ENCODE results near the gene CLEC7A. TPM values are rescaled to one million over a fixed set of nuclear protein-coding genes. Genes with fewer than 3 reads are reported as not detected.

Gene CLEC7A
- total RNA-seq, 6 experiments from 2014 or later = not detected

- Mint-ChIP-seq H3K27ac (no peak overlapping the region), H3K4me3 (no peak overlapping the region), H3K27me3 (ENCODE audit: insufficient read depth) (no peaks in the 10 kb centered on the region), H3K9me3 (no peaks in the 10 kb centered on the region), H3K36me3 (ENCODE audit: low read depth) (peaks cover 12% of the 10 kb centered on the region), H3K4me1 (ENCODE audit: low read depth) (peaks cover 51% of the 10 kb centered on the region)
- TF ChIP-seq CTCF (IDR thresholded peaks at IDR 0.05) = no peak
- no peak for DNase-seq
Observed at GRCh38 chr12:10072131-10072530, 57.9 kb downstream of the CLEC7A start.

GRCh38 chr12:10070380-10070779 is 59.6 kb downstream of the CLEC7A start:
- TF ChIP-seq CTCF (IDR thresholded peaks at IDR 0.05) = no peak
- H3K4me3 Mint-ChIP-seq = no peak overlapping the region
- H3K9me3 Mint-ChIP-seq = no peaks in the 10 kb centered on the region
- H3K27me3 Mint-ChIP-seq (ENCODE audit: insufficient read depth) = no peaks in the 10 kb centered on the region
- H3K4me1 Mint-ChIP-seq (ENCODE audit: low read depth) = peaks cover 68% of the 10 kb centered on the region
- peaks cover 12% of the 10 kb centered on the region for H3K36me3 Mint-ChIP-seq (ENCODE audit: low read depth)
- H3K27ac Mint-ChIP-seq = peak overlapping the region; percentile 87
- DNase-seq = no peak

GRCh38 chr12:10069976-10070375 is 60.0 kb downstream of the CLEC7A start:
- no peak for TF ChIP-seq CTCF (IDR thresholded peaks at IDR 0.05)
- Mint-ChIP-seq H3K27me3 (ENCODE audit: insufficient read depth) (no peaks in the 10 kb centered on the region), H3K27ac (peak overlapping the region; percentile 87), H3K4me1 (ENCODE audit: low read depth) (peaks cover 72% of the 10 kb centered on the region), H3K9me3 (no peaks in the 10 kb centered on the region), H3K36me3 (ENCODE audit: low read depth) (peaks cover 12% of the 10 kb centered on the region), H3K4me3 (no peak overlapping the region)
- no peak for DNase-seq

DNA sequence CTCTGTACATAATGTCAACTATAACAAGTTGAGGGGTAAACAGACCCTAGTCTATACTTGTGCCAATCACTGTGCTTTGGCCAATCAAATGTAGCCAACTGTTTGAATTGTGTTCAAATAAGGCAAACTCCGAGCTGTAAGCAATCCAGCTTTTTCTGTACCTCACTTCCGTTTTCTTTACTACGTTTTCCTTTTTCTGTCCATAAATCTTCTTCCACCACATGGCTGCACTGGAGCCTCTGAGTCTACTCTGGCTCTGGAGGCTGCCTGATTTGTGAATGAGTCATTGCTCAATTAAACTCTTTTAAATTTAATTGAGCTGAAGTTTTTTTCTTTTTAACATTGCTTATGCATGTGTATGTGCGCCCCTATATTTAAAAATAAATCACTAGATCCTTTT is 60.9 kb downstream of the CLEC7A start:
- DNase-seq = peak; percentile 89
- no peak for TF ChIP-seq CTCF (IDR thresholded peaks at IDR 0.05)
- Mint-ChIP-seq H3K4me1 (ENCODE audit: low read depth) (peaks cover 77% of the 10 kb centered on the region), H3K9me3 (no peaks in the 10 kb centered on the region), H3K27me3 (ENCODE audit: insufficient read depth) (no peaks in the 10 kb centered on the region), H3K4me3 (peak overlapping the region; percentile 59), H3K27ac (peak overlapping the region; percentile 87), H3K36me3 (ENCODE audit: low read depth) (peaks cover 12% of the 10 kb centered on the region)

DNA sequence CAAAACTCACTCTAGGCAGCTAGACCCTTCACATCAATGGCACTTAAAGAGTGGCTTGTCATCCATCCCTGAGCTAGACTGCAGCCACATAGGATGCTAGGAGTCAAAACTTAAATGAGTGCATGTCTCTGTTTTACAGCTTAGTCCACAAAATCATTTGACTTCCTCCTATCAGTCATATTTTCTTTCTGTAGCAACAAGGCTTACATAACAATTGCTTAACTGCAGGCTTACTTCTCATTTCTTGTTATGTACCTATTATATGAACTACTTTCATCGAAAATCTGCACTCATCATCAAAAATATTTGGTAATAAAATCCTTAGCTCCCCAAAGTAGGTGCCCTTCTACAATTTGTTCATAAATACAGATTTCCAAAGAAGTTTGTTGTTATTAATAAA is 61.4 kb downstream of the CLEC7A start:
- Mint-ChIP-seq H3K4me3 (peak overlapping the region; percentile 59; the same call in 1 of the 2 replicates), H3K27me3 (ENCODE audit: insufficient read depth) (no peaks in the 10 kb centered on the region), H3K27ac (peak overlapping the region; percentile 87), H3K9me3 (no peaks in the 10 kb centered on the region), H3K36me3 (ENCODE audit: low read depth) (peaks cover 12% of the 10 kb centered on the region), H3K4me1 (ENCODE audit: low read depth) (peaks cover 77% of the 10 kb centered on the region)
- DNase-seq = no peak
- TF ChIP-seq CTCF (IDR thresholded peaks at IDR 0.05) = no peak

DNA sequence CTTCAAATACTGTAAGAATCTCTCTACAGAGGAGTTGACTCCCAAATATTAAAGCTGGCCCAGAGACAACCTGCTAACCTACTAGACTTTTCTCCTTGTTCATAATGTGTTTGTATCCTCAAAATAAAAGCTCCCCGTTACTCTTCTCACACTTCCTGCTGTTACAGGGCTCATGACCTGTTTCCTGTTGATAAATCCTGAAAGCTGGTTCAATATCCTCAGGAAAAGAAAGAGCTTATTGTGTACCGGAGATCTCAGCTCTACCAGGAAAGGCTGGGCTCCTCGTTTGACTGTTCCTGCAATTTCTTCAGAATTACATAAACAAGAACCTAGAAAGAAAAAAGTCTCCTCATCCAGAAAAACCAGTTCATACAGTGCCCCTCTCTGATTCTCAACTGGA is 62.1 kb downstream of the CLEC7A start:
- peaks cover 12% of the 10 kb centered on the region for H3K36me3 Mint-ChIP-seq (ENCODE audit: low read depth)
- TF ChIP-seq CTCF (IDR thresholded peaks at IDR 0.05) = no peak
- no peaks in the 10 kb centered on the region for H3K9me3 Mint-ChIP-seq
- no peaks in the 10 kb centered on the region for H3K27me3 Mint-ChIP-seq (ENCODE audit: insufficient read depth)
- H3K27ac Mint-ChIP-seq = peak overlapping the region; percentile 87
- H3K4me3 Mint-ChIP-seq = peak overlapping the region; percentile 58; the same call in 1 of the 2 replicates
- peaks cover 71% of the 10 kb centered on the region for H3K4me1 Mint-ChIP-seq (ENCODE audit: low read depth)
- no peak for DNase-seq

Data from HFFc6 (cell line).